Skeletal muscle tissue (tissue), 4 donors: ENCODE measurements around the gene TMEM234. TPM values are rescaled to one million over a fixed set of nuclear protein-coding genes. Genes with fewer than 3 reads are reported as not detected.
"Not testable (repeated sequence)": the region's sequence is repeated elsewhere in the genome, so short reads cannot be mapped to it uniquely, and the experiment has no call there.

Experiments
- H3K27ac ChIP-seq: one replicate; pipeline ENCODE4 v1.7.0; 2013; ENCODE audit warnings: mild to moderate bottlenecking, low read depth, low read length, inconsistent platforms
- H3K27me3 ChIP-seq, 3 donors: one replicate each; pipeline ENCODE4 v1.7.0; 2013; ENCODE audit warnings: low read length in 3 of 3; ENCODE audit not compliant: control insufficient read depth in 3 of 3, insufficient read depth in 3 of 3
- H3K36me3 ChIP-seq, 3 donors: one replicate each; pipeline ENCODE4 v1.7.0; 2013; ENCODE audit warnings: low read length in 3 of 3; ENCODE audit not compliant: control insufficient read depth in 3 of 3, insufficient read depth in 3 of 3
- H3K4me1 ChIP-seq, 3 donors: one replicate each; pipeline ENCODE4 v1.7.0; 2013; ENCODE audit warnings: low read length in 3 of 3, mild to moderate bottlenecking in 3 of 3; ENCODE audit not compliant: control insufficient read depth in 3 of 3, insufficient read depth in 3 of 3
- H3K4me3 ChIP-seq, 3 donors: one replicate each; pipeline ENCODE4 v1.7.0; 2013; ENCODE audit warnings: low read length in 3 of 3
- H3K9ac ChIP-seq, 3 donors: one replicate each; pipeline ENCODE4 v1.7.0; 2013; ENCODE audit warnings: low read length in 3 of 3, mild to moderate bottlenecking in 3 of 3, moderate library complexity in 2 of 3, low read depth in 1 of 3
- H3K9me3 ChIP-seq, 3 donors: one replicate each; pipeline ENCODE4 v1.7.0; 2013; ENCODE audit warnings: low read length in 3 of 3; ENCODE audit not compliant: control insufficient read depth in 3 of 3
- total RNA-seq: library from RNA; depleted of rRNA; stranded (reverse); fragments of >200 nt; gene quantifications from one replicate; pipeline ENCODE4 v1.2.3, GENCODE V29; 2014
- donor health status: Osteomylitis.

Gene TMEM234
- total RNA-seq, result 10.4 TPM

GRCh38 chr1:32221980-32222755 lies at the start of gene TMEM234, which contains the start of gene EIF3I:
Gene TMEM234 (minus strand): TSS chr1:32222353. CDS start chr1:32222322, 31 bp downstream.
Gene EIF3I (plus strand): TSS chr1:32222407. CDS start chr1:32222442, 35 bp downstream.
- peak within 1 kb of the TSS; percentile 96 to 99 (median 98) for H3K9ac ChIP-seq
- H3K4me1 ChIP-seq, result peaks cover 26 to 30% (median 27%) of the 10 kb centered on the region in 3 donors
- H3K27me3 ChIP-seq, result no peaks in the 10 kb centered on the region
- peak within 1 kb of the TSS; percentile 97 for H3K27ac ChIP-seq
- H3K4me3 ChIP-seq, result peak within 1 kb of the TSS; percentile 94 to 99 (median 97)
- no peaks in the 10 kb centered on the region for H3K9me3 ChIP-seq
- H3K36me3 ChIP-seq, result peaks cover 27 to 33% (median 31%) of the 10 kb centered on the region in 3 donors

GRCh38 chr1:32269744-32270143 lies 47.6 kb upstream of the TMEM234 start:
- no peaks in the 10 kb centered on the region for H3K9me3 ChIP-seq
- H3K4me1 ChIP-seq, result no peaks in the 10 kb centered on the region
- H3K27ac ChIP-seq, result no peak overlapping the region
- no peak overlapping the region for H3K9ac ChIP-seq
- H3K36me3 ChIP-seq, result no peaks in the 10 kb centered on the region
- H3K4me3 ChIP-seq, result no peak overlapping the region
- peaks cover 22 to 30% (median 24%) of the 10 kb centered on the region in 3 donors for H3K27me3 ChIP-seq

GRCh38 chr1:32266921-32267591 lies 44.9 kb upstream of the TMEM234 start:
- no peaks in the 10 kb centered on the region for H3K9me3 ChIP-seq
- H3K27me3 ChIP-seq, result peaks cover 0 to 4% (median 3%) of the 10 kb centered on the region in 3 donors
- no peaks in the 10 kb centered on the region for H3K4me1 ChIP-seq
- no peak overlapping the region for H3K9ac ChIP-seq
- no peak overlapping the region for H3K27ac ChIP-seq
- H3K4me3 ChIP-seq, result no peak overlapping the region
- no peaks in the 10 kb centered on the region for H3K36me3 ChIP-seq

GRCh38 chr1:32265846-32266245 lies 43.7 kb upstream of the TMEM234 start:
- H3K9me3 ChIP-seq, result no peaks in the 10 kb centered on the region
- no peak overlapping the region for H3K4me3 ChIP-seq
- H3K27ac ChIP-seq, result no peak overlapping the region
- H3K27me3 ChIP-seq, result no peaks in the 10 kb centered on the region
- no peaks in the 10 kb centered on the region for H3K4me1 ChIP-seq
- H3K9ac ChIP-seq, result no peak overlapping the region
- no peaks in the 10 kb centered on the region for H3K36me3 ChIP-seq

GRCh38 chr1:32263744-32264143 lies 41.6 kb upstream of the TMEM234 start:
- no peaks in the 10 kb centered on the region for H3K4me1 ChIP-seq
- H3K4me3 ChIP-seq, result no peak overlapping the region
- H3K9me3 ChIP-seq, result no peaks in the 10 kb centered on the region
- H3K27ac ChIP-seq, result no peak overlapping the region
- no peak overlapping the region for H3K9ac ChIP-seq
- H3K36me3 ChIP-seq, result no peaks in the 10 kb centered on the region
- H3K27me3 ChIP-seq, result no peaks in the 10 kb centered on the region

- H3K36me3 ChIP-seq, H3K27me3 ChIP-seq, H3K9me3 ChIP-seq, H3K27ac ChIP-seq, H3K4me3 ChIP-seq, H3K4me1 ChIP-seq, H3K9ac ChIP-seq: not testable (repeated sequence)
These were observed 41.1 kb upstream of the TMEM234 start for GRCh38 chr1:32263236-32263593.

- Histone ChIP-seq H3K27me3 (no peaks in the 10 kb centered on the region), H3K4me1 (peaks cover 5 to 9% (median 6%) of the 10 kb centered on the region in 3 donors), H3K36me3 (no peaks in the 10 kb centered on the region), H3K9me3 (no peaks in the 10 kb centered on the region), H3K9ac (no peak overlapping the region), H3K4me3 (no peak overlapping the region), H3K27ac (no peak overlapping the region)
These were observed 35.0 kb upstream of the TMEM234 start for GRCh38 chr1:32257227-32257508.

GRCh38 chr1:32256473-32257226 lies 34.5 kb upstream of the TMEM234 start:
- H3K4me1 ChIP-seq, result peaks cover 6 to 9% (median 7%) of the 10 kb centered on the region in 3 donors
- H3K36me3 ChIP-seq, result no peaks in the 10 kb centered on the region
- no peak overlapping the region for H3K9ac ChIP-seq
- H3K9me3 ChIP-seq, result no peaks in the 10 kb centered on the region
- no peak overlapping the region for H3K27ac ChIP-seq
- H3K27me3 ChIP-seq, result no peaks in the 10 kb centered on the region
- no peak overlapping the region for H3K4me3 ChIP-seq

- H3K27me3 ChIP-seq, result no peaks in the 10 kb centered on the region
- H3K9me3 ChIP-seq, result no peaks in the 10 kb centered on the region
- H3K27ac ChIP-seq, result no peak overlapping the region
- H3K4me1 ChIP-seq, result peaks cover 12 to 21% (median 12%) of the 10 kb centered on the region in 3 donors
- H3K4me3 ChIP-seq, result no peak overlapping the region
- H3K36me3 ChIP-seq, result no peaks in the 10 kb centered on the region
- H3K9ac ChIP-seq, result no peak overlapping the region
These were observed 33.2 kb upstream of the TMEM234 start for GRCh38 chr1:32255072-32256071.
